Prostate gland (tissue), 2 donors: ENCODE data around the gene NBPF4.
"Not testable (repeated sequence)": the region's sequence is repeated elsewhere in the genome, so short reads cannot be mapped to it uniquely, and the experiment has no call there.

ENCODE experiments used
- CTCF ChIP-seq, 4 experiments: fragments of 200-600 bp in 2 of 4; fragments of 450-650 bp in 2 of 4; sonication (generic) in 2 of 4; IDR thresholded peaks; 1 replicate in 3 of 4; 2 replicates in 1 of 4; pipeline ENCODE4 v1.5.1; 2016 to 2019; ENCODE audit warnings: antibody characterized with exemption in 4 of 4, mild to moderate bottlenecking in 2 of 4, moderate library complexity in 2 of 4
- POLR2A ChIP-seq: fragments of 450-650 bp; IDR thresholded peaks from one replicate; pipeline ENCODE4 v1.6.1; 2016; ENCODE audit warnings: antibody characterized with exemption, mild to moderate bottlenecking
- POLR2AphosphoS5 ChIP-seq: sonication (generic); formaldehyde crosslinking; IDR thresholded peaks from one replicate; pipeline ENCODE4 v1.6.1; 2017; ENCODE audit warnings: antibody characterized with exemption

- TF ChIP-seq CTCF (IDR thresholded peaks at IDR 0.05); POLR2AphosphoS5; POLR2A: not testable (repeated sequence)
These were observed at the start of gene NBPF4 for GRCh38 chr1:108243976-108244375.
